Gastroesophageal sphincter (tissue), 3 donors: Measurements from ENCODE around the gene KLF7.

ENCODE experiments used
- EP300 ChIP-seq: sonication (generic); formaldehyde crosslinking; IDR thresholded peaks from one replicate; pipeline ENCODE4 v1.6.1; 2017; ENCODE audit warnings: antibody characterized with exemption, mild to moderate bottlenecking
- POLR2A ChIP-seq, 2 donors: fragments of 450-650 bp; IDR thresholded peaks; one replicate each; pipeline ENCODE4 v1.6.1; 2017; ENCODE audit warnings: antibody characterized with exemption in 2 of 2, mild to moderate bottlenecking in 2 of 2, moderate library complexity in 1 of 2
- POLR2AphosphoS5 ChIP-seq: sonication (generic); formaldehyde crosslinking; IDR thresholded peaks from one replicate; pipeline ENCODE4 v1.6.1; 2017; ENCODE audit warnings: antibody characterized with exemption
- TF ChIP-seq, protein P1 (sequence below), 4 experiments: fragments of 200-600 bp in 2 of 4; fragments of 450-650 bp in 2 of 4; sonication (generic) in 1 of 4; IDR thresholded peaks; one replicate each; pipeline ENCODE4 v1.5.1; 2017 to 2019; ENCODE audit warnings: antibody characterized with exemption in 4 of 4, mild to moderate bottlenecking in 2 of 4, moderate library complexity in 2 of 4

- TF ChIP-seq, protein P1, sequence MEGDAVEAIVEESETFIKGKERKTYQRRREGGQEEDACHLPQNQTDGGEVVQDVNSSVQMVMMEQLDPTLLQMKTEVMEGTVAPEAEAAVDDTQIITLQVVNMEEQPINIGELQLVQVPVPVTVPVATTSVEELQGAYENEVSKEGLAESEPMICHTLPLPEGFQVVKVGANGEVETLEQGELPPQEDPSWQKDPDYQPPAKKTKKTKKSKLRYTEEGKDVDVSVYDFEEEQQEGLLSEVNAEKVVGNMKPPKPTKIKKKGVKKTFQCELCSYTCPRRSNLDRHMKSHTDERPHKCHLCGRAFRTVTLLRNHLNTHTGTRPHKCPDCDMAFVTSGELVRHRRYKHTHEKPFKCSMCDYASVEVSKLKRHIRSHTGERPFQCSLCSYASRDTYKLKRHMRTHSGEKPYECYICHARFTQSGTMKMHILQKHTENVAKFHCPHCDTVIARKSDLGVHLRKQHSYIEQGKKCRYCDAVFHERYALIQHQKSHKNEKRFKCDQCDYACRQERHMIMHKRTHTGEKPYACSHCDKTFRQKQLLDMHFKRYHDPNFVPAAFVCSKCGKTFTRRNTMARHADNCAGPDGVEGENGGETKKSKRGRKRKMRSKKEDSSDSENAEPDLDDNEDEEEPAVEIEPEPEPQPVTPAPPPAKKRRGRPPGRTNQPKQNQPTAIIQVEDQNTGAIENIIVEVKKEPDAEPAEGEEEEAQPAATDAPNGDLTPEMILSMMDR (IDR thresholded peaks at IDR 0.05), result no peak
- TF ChIP-seq POLR2A (IDR thresholded peaks at IDR 0.05) (no peak), POLR2AphosphoS5 (no peak), EP300 (no peak)
These were observed 18.6 kb upstream of the KLF7 start for GRCh38 chr2:207184348-207184747.
